Tibial nerve (tissue), 4 donors: ENCODE measurements around the gene PCDH9. TPM values are rescaled to one million over a fixed set of nuclear protein-coding genes. Genes with fewer than 3 reads are reported as not detected.

Source experiments
- DNase-seq, 2 donors: peaks; one replicate each; pipeline ENCODE4 v3.0.0-alpha.2; 2019; ENCODE audit warnings: low spot score in 2 of 2
- H3K27ac ChIP-seq, 4 donors: fragments of 200-600 bp; sonication (generic) in 3 of 4; one replicate each; pipeline ENCODE4 v1.5.1; 2017 to 2019; ENCODE audit warnings: mild to moderate bottlenecking in 1 of 4
- H3K27me3 ChIP-seq, 2 donors: fragments of 200-600 bp; sonication (generic) in 1 of 2; one replicate each; pipeline versions ENCODE4 v1.5.1 to v1.6.0; 2017 to 2019
- H3K36me3 ChIP-seq, 3 donors: fragments of 200-600 bp; sonication (generic); one replicate each; pipeline ENCODE4 v1.5.1; 2018 to 2019
- H3K4me1 ChIP-seq, 4 donors: fragments of 200-600 bp; sonication (generic) in 3 of 4; one replicate each; pipeline ENCODE4 v1.5.1; 2017 to 2019
- H3K4me3 ChIP-seq, 4 donors: fragments of 200-600 bp; sonication (generic) in 3 of 4; one replicate each; pipeline ENCODE4 v1.5.1; 2017 to 2019; ENCODE audit warnings: mild to moderate bottlenecking in 1 of 4, moderate library complexity in 1 of 4
- H3K9me3 ChIP-seq, 4 donors: fragments of 200-600 bp; sonication (generic) in 3 of 4; one replicate each; pipeline ENCODE4 v1.5.1; 2017 to 2019
- EP300 ChIP-seq, 2 donors: sonication (generic); formaldehyde crosslinking; IDR thresholded peaks; one replicate each; pipeline ENCODE4 v1.6.1; 2017; ENCODE audit warnings: antibody characterized with exemption in 2 of 2, mild to moderate bottlenecking in 1 of 2
- POLR2A ChIP-seq, 2 donors: fragments of 450-650 bp; IDR thresholded peaks; one replicate each; pipeline ENCODE4 v1.6.1; 2017; ENCODE audit warnings: antibody characterized with exemption in 2 of 2, mild to moderate bottlenecking in 2 of 2, moderate library complexity in 2 of 2
- WGBS, 2 donors: methylation state at CpG; one replicate each; pipeline ENCODE4 v1.1.5; 2018; 5-methylcytosine and 5-hydroxymethylcytosine counted together
- total RNA-seq, 4 donors: library from RNA; depleted of rRNA; stranded (reverse); fragments of >200 nt; gene quantifications; one replicate each; pipeline ENCODE4 v1.1.0, GENCODE V29; 2016
- TF ChIP-seq, protein P1 (sequence below), 5 experiments: fragments of 200-600 bp in 3 of 5; fragments of 450-650 bp in 2 of 5; sonication (generic) in 3 of 5; IDR thresholded peaks; one replicate each; pipeline ENCODE4 v1.5.1; 2016 to 2019; ENCODE audit warnings: antibody characterized with exemption in 5 of 5, mild to moderate bottlenecking in 3 of 5, moderate library complexity in 2 of 5

Gene PCDH9
- total RNA-seq, 4 donors from 2014 or later: 11.8 to 28.6 (median 14.4) TPM

- H3K4me1 ChIP-seq: no peaks in the 10 kb centered on the region
- no peak for TF ChIP-seq POLR2A (IDR thresholded peaks at IDR 0.05)
- TF ChIP-seq, protein P1, sequence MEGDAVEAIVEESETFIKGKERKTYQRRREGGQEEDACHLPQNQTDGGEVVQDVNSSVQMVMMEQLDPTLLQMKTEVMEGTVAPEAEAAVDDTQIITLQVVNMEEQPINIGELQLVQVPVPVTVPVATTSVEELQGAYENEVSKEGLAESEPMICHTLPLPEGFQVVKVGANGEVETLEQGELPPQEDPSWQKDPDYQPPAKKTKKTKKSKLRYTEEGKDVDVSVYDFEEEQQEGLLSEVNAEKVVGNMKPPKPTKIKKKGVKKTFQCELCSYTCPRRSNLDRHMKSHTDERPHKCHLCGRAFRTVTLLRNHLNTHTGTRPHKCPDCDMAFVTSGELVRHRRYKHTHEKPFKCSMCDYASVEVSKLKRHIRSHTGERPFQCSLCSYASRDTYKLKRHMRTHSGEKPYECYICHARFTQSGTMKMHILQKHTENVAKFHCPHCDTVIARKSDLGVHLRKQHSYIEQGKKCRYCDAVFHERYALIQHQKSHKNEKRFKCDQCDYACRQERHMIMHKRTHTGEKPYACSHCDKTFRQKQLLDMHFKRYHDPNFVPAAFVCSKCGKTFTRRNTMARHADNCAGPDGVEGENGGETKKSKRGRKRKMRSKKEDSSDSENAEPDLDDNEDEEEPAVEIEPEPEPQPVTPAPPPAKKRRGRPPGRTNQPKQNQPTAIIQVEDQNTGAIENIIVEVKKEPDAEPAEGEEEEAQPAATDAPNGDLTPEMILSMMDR (IDR thresholded peaks at IDR 0.05): no peak
- TF ChIP-seq EP300 (IDR thresholded peaks at IDR 0.05): no peak
- WGBS, 2 donors: 71% methylated on average over 7 of the region's 7 CpGs
- no peaks in the 10 kb centered on the region for H3K9me3 ChIP-seq
- H3K27ac ChIP-seq: no peak overlapping the region
- no peaks in the 10 kb centered on the region for H3K36me3 ChIP-seq
- no peaks in the 10 kb centered on the region for H3K27me3 ChIP-seq
- no peak overlapping the region for H3K4me3 ChIP-seq
- DNase-seq: no peak
Observed at GRCh38 chr13:67156723-67157060, 73.4 kb downstream of the PCDH9 start.

DNA sequence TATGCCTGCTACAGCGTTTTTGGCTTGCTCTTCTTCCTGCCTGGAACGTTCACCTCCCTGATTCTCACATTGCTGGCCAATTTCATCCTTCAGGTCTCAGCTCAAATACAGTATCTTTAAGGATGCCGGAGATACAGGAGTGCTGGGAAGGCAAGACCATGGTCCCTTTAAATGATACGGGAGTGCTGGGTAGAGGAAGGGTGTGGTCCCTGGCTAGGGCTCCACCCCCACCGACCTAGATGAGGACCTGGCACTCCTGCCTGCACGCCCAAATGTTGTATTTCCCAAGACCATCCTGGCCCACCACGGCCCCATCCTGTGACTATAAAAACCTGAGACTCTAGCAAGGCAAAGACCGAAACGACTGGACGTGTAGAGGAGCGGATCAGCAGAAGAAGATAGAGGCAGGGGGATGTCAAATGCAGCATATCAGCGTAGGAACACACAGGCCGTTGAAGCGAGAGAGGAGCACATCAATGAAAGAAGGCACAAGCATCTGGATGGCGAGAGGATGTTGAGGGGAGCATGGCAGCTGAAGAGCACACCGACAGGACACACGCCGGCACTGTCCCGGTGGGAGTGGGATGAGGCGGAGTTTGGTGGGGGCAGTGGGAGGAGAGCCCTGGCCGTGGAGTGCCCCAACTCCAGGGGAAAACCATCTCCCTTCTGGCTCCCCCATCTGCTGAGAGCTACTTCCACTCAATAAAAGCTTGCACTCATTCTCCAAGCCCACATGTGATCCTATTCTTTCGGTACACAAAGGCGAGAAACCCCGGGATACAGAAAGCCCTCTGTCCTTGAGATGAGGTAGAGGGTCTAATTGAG lies 74.0 kb downstream of the PCDH9 start:
- H3K9me3 ChIP-seq: no peaks in the 10 kb centered on the region
- H3K4me1 ChIP-seq: no peaks in the 10 kb centered on the region
- WGBS, 2 donors: 80 to 84% methylated on average over 24 of the region's 24 CpGs
- DNase-seq: no peak
- TF ChIP-seq EP300 (IDR thresholded peaks at IDR 0.05): no peak
- TF ChIP-seq, protein P1 (IDR thresholded peaks at IDR 0.05): no peak
- no peak for TF ChIP-seq POLR2A (IDR thresholded peaks at IDR 0.05)
- H3K36me3 ChIP-seq: no peaks in the 10 kb centered on the region
- no peak overlapping the region for H3K27ac ChIP-seq
- no peaks in the 10 kb centered on the region for H3K27me3 ChIP-seq
- no peak overlapping the region for H3K4me3 ChIP-seq

- Histone ChIP-seq H3K4me3 (no peak overlapping the region), H3K36me3 (no peaks in the 10 kb centered on the region), H3K9me3 (no peaks in the 10 kb centered on the region), H3K27me3 (no peaks in the 10 kb centered on the region), H3K4me1 (peaks cover 0 to 18% (median 0%) of the 10 kb centered on the region in 4 donors), H3K27ac (no peak overlapping the region)
- TF ChIP-seq POLR2A (IDR thresholded peaks at IDR 0.05) (no peak), EP300 (IDR thresholded peaks at IDR 0.05) (no peak)
- TF ChIP-seq, protein P1 (IDR thresholded peaks at IDR 0.05): no peak
- DNase-seq: no peak
- WGBS, 2 donors: 71 to 83% methylated on average over 2 of the region's 2 CpGs
Observed at GRCh38 chr13:67152085-67152484, 78.1 kb downstream of the PCDH9 start.

GRCh38 chr13:67151652-67152051 lies 78.5 kb downstream of the PCDH9 start:
- TF ChIP-seq EP300 (IDR thresholded peaks at IDR 0.05) (no peak), POLR2A (IDR thresholded peaks at IDR 0.05) (no peak)
- TF ChIP-seq, protein P1 (IDR thresholded peaks at IDR 0.05): no peak
- Histone ChIP-seq H3K4me1 (peaks cover 0 to 23% (median 0%) of the 10 kb centered on the region in 4 donors), H3K9me3 (no peaks in the 10 kb centered on the region), H3K4me3 (no peak overlapping the region), H3K27me3 (no peaks in the 10 kb centered on the region), H3K36me3 (no peaks in the 10 kb centered on the region), H3K27ac (no peak overlapping the region)
- no peak for DNase-seq

- Histone ChIP-seq H3K4me3 (no peak overlapping the region), H3K27ac (no peak overlapping the region), H3K9me3 (no peaks in the 10 kb centered on the region), H3K36me3 (no peaks in the 10 kb centered on the region), H3K4me1 (peaks cover 0 to 27% (median 0%) of the 10 kb centered on the region in 4 donors), H3K27me3 (no peaks in the 10 kb centered on the region)
- 81 to 84% methylated on average over 1 of the region's 1 CpG for WGBS, 2 donors
- no peak for DNase-seq
- TF ChIP-seq POLR2A (IDR thresholded peaks at IDR 0.05) (no peak), EP300 (IDR thresholded peaks at IDR 0.05) (no peak)
- TF ChIP-seq, protein P1 (IDR thresholded peaks at IDR 0.05): no peak
Observed at GRCh38 chr13:67150608-67151007, 79.5 kb downstream of the PCDH9 start.
